HS-27A (cell line): Measurements from ENCODE around the gene ATG5.
"Not testable (repeated sequence)": the region's sequence is repeated elsewhere in the genome, so short reads cannot be mapped to it uniquely, and the experiment has no call there.

ENCODE experiments used
- DNase-seq: peaks from one replicate; pipeline ENCODE4 v3.0.0-alpha.2; 2012; ENCODE audit warnings: low read depth, missing footprints

ATG5 gene

GRCh38 chr6:106257195-106257594 is 68.4 kb downstream of the ATG5 start:
- DNase-seq = no peak

DNA sequence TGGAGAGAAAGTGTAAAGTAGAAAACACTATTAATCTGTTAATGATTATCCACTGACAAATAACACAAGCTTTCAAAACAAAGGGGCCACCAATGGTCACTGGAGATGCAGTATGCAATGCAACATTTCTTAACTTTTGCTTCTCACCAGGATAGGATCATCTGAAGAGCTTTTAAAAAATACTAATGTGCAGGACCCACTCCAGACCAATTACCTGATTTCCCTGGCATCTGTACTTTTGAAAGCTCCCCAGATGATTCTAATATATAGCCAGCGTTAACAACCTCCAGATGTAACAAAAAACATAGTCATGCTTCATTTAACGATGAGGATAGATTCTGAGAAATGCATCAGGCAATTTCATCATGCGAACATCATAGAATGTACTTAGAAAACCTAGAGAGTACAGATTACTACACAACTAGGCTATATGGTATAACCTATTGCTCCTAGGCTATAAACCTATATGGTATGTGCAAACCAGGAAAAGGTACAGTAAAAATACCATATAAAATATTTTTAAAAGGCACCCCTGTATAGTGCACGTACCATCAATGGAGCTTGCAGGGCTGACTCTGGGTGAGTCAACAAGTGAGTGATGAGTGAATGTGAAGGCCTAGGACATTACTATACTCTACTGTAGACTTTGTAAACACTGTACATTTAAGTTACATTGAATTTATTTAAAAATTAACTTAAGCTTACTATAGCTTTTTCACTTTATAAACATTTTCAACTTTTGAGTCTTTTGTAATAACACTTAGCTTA is 69.2 kb downstream of the ATG5 start:
- no peak for DNase-seq

GRCh38 chr6:106255306-106255705 is 70.3 kb downstream of the ATG5 start:
- DNase-seq = no peak

DNA sequence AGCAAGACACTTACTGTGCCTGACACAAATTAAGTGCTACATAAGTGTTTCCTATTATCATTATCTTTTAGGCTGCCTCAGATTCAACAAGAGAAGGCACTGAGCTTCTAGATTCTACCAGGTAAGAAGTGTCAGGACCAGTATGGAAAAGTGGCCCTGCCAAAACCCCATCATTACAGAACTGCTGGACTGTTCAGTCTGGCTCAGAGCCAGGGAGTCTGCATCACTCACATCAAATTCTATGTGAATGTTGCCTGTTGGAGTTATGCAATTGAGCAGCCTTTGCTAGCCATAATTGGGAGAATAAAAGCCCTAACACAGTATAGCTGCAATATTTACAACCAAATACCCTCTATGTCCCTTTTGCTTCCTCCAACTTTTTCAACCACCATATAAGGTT is 70.9 kb downstream of the ATG5 start:
- DNase-seq = no peak

GRCh38 chr6:106253731-106254130 is 71.8 kb downstream of the ATG5 start:
- no peak for DNase-seq

- DNase-seq = no peak
These were observed 72.4 kb downstream of the ATG5 start for GRCh38 chr6:106253172-106253571.

DNA sequence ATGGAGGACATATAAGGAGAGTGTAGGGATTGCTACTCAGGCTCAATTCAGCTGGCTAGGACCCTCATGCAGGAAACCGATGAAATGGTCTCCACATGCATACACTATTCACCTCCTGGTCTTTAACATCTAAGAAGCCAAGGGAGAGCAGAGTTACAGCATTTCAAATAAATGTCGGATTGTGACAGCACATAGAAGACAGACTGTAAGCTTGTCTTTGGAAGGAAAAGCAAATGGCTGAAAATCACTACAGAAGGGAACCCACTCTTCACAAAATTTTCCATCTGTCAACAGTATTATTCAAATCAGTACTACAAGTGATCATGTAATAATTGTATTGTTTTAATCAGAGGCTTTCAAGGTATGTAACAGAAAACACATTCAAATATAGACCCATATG is 72.9 kb downstream of the ATG5 start:
- no peak for DNase-seq

DNA sequence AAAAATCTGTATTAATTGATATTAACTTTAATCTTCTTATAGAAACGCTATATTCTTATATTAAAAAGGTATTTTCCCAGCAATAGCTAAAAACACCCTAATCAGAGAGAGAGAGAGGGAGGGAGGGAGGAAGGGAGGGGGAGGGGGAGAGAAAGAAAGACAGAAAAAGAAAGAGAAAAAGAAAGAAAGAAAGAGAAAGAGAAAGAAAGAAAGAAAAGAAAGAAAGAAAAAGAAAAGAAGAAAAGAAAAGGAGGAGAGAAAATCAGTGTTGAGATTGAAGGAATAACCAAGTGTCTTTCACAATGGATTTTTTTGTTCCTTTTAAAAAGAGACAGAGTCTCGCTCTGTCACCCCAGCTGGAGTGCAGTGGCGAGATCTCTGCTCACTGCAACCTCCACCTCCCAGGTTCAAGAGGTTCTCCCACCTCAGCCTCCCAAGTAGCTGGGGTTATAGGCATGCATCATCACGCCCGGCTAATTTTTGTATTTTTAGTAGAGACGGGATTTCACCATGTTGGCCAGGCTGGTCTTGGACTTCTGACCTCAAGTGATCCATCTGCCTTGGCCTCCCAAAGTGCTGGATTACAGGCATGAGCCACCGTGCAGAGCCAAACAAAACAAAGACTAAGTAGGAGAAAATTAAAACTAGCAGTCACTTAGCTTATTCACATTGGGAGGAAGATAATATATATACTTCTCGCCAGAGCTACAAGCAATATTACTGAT is 73.9 kb downstream of the ATG5 start:
- DNase-seq = not testable (repeated sequence)

DNA sequence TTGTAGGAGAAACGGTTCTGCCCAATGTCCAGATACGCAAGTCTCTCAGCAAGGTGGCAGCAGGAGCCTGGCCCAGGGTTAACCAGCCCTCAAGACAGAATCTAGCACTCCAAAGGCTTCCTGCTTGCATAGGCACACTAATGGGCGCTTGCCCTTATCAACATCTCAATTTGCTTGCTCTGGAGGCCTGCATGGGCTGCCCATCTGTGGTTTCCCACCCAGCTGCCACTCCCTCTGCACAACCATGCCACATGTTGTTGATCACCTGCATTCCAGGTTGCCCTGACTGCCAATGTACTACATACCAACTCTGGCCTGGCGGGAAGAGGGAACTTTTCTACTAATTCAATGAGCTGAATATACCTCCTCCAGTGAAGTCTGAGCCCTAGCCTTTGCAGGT is 74.6 kb downstream of the ATG5 start:
- DNase-seq = no peak

GRCh38 chr6:106249658-106250057 is 75.9 kb downstream of the ATG5 start:
- no peak for DNase-seq

DNA sequence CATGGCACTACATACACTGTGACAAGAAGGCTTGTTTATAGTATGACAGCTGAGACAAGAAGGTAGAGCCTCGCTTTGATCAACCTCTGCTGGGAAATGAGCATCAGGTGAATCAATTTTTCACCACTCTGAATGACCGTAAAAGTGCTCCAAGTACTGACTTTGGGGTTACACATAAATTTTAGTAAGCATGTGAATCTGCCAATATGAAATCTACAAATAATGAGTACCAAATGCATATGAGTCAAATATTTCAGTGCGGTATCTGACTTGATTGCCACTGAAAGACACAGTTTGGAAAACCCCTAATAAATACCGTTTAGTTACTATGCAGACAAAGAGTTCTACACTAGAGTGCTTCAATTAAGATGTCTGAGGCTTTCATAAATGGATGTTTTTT is 77.8 kb downstream of the ATG5 start:
- DNase-seq = no peak

DNA sequence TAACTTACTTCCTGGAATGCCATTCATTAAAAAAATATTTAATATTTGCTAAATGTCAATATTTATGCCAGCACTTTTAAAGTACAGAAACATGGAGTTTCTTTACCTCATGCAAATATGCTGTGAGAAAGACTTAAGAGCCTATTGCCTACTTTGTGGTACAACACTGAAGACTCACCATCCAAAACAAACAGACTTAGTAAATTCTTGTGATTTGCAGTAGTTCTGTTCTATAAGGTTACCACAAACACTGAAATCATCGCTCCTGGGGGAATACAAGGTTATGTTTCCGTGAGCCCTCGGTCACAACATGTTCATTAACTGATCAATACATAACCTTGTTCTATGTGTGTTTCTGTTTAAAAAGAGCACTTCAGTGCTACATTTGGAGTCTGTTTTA is 78.3 kb downstream of the ATG5 start:
- DNase-seq = no peak

DNA sequence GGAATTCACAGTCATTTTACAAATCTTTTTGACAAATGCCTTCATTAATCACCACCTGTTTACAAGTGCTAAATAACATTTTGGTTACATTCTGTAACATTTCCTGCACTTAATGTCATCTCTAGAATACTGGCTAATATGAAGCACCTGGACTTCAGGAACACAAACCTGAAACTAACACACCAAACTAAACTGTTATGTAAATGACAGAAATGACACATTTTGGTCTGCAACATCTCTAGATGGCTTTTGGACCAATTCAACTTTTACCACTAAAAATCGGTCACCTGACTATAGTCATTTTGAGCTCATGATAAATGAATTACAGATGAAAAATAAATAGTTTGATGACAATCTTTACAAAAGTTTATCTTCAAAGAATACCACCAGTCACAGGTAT is 80.6 kb downstream of the ATG5 start:
- DNase-seq = no peak

DNA sequence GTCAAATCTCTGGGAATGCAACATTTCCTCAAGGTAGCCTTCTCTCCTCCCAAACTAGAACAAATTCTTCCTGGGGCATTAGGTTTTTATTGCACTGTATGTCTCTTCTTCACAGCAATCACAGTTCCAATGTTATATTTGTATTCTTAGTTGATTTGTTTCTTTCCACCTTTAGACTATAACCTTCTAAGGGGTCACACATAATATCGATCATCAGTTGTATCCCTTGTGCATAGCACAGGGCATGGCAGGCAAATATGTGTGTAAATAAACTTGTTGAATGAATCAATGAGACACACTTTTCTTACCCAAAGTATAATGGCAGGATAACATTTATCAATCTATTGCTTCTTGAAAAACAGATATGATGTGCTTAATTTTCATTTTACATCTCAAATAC is 81.0 kb downstream of the ATG5 start:
- no peak for DNase-seq

- DNase-seq = no peak
These were observed 82.3 kb downstream of the ATG5 start for GRCh38 chr6:106243261-106243660.

- no peak for DNase-seq
These were observed 84.1 kb downstream of the ATG5 start for GRCh38 chr6:106241498-106241897.

GRCh38 chr6:106237286-106237685 is 88.3 kb downstream of the ATG5 start:
- no peak for DNase-seq

GRCh38 chr6:106229876-106230445 is 95.6 kb downstream of the ATG5 start:
- DNase-seq = not testable (repeated sequence)

DNA sequence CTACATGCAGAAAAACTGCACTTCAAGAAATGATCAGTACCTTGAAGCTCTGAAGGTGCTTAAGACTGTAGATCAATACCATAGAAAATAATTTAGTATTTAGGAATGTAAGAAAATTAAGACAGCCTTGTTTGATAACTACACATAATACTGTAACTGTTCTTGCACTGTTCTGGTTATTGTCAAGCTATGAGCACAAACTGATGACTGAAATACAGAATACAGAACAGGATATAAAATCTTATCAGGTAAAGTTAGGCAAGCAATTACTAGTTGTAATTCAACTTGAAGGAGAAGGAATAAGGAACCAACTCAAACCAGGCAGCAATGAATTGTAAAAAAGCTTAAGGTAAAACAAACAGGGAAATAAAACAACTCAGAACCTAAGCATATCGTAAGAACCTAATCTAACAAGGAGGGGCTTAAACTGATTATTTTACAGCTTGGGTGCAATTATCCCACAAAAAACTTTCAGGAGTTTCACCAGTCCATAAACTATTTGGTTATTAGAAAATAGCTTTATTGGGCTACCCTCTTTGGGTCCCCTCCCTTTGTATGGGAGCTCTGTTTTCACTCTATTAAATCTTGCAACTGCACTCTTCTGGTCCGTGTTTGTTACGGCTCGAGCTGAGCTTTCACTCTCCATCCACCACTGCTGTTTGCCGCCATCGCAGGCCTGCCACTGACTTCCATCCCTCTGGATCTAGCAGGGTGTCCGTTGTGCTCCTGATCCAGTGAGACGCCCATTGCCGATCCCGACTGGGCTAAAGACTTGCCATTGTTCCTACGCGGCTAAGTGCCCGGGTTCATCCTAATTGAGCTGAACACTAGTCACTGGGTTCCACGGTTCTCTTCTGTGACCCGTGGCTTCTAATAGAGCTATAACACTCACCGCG is 97.7 kb downstream of the ATG5 start:
- no peak for DNase-seq

- no peak for DNase-seq
These were observed 98.9 kb downstream of the ATG5 start for GRCh38 chr6:106226676-106227075.

- DNase-seq = no peak
These were observed 100.0 kb downstream of the ATG5 start for GRCh38 chr6:106225581-106225980.

DNA sequence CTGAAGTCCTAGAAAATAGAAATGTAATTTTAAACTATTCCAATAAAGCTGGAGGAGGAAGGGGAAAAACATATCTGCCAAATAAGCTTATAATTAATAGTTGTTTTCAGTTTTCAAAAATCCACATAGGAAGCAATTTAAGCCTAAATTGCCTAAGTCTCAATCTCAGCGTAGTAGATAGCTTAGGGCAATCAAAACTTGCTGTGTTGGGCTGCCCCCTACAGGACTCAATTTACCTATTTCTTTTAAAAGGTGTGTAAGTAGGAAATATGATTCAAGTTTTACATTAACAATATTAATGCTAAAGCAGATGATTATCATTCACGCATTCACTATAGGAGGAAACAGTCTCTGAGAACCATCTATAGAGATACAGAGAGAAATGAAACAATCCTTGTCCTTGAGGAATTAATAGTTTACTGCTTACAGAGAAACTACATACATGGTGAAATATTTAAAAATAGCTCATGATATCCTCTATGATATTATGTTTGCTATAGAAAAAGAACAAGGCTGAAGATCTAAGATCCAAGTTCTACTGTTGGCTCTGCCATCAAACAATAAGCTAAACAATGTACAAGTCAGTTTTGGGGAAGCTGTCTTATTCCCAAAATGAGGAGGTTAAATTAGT is 102.1 kb downstream of the ATG5 start:
- no peak for DNase-seq
